HUDEP-2 (cell line): ENCODE measurements around the gene PTBP3.
A peak's percentile ranks its signal among the peaks of the same experiment; 100 is the strongest.
"Not testable (repeated sequence)": the region's sequence is repeated elsewhere in the genome, so short reads cannot be mapped to it uniquely, and the experiment has no call there.

Experiments used
- DNase-seq, 76 experiments: peaks; one replicate each; lab custom pipeline; 2025; ENCODE audit not compliant: unreplicated experiment in 76 of 76; lab: John Stamatoyannopoulos, UW

PTBP3 gene, protein sequence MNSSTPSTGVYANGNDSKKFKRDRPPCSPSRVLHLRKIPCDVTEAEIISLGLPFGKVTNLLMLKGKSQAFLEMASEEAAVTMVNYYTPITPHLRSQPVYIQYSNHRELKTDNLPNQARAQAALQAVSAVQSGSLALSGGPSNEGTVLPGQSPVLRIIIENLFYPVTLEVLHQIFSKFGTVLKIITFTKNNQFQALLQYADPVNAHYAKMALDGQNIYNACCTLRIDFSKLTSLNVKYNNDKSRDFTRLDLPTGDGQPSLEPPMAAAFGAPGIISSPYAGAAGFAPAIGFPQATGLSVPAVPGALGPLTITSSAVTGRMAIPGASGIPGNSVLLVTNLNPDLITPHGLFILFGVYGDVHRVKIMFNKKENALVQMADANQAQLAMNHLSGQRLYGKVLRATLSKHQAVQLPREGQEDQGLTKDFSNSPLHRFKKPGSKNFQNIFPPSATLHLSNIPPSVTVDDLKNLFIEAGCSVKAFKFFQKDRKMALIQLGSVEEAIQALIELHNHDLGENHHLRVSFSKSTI

GRCh38 chr9:112332977-112333638 lies at the start of gene PTBP3:
TSS of gene PTBP3 (minus strand) at chr9:112333619. CDS start at chr9:112297865, 35,754 bp downstream.
- DNase-seq = peak in 73 of 76 experiments; percentile 10 to 93 (median 70)

- DNase-seq = no peak
Measured at GRCh38 chr9:112382501-112383364, 49.3 kb upstream of the PTBP3 start.

DNA sequence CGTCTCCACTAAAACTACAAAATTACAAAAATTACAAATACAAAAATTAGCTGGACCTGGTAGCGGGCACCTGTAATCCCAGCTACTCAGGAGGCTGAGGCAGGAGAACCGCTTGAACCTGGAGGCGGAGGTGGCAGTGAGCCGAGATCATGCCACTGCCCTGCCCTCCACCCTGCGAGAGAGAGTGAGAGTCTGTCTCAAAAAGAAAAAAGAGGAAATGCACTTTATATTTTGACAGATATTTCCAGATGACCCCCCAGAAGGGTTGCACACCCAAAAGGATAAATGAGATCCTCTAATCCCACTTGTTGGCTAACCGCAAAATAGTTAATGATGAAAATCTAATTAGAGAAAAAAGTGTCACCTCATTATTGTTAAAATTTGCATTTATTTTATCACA lies 48.6 kb upstream of the PTBP3 start:
- no peak for DNase-seq

GRCh38 chr9:112380825-112381221 lies 47.4 kb upstream of the PTBP3 start:
- peak in 3 of 76 experiments; percentile 5 to 15 (median 8) for DNase-seq

DNA sequence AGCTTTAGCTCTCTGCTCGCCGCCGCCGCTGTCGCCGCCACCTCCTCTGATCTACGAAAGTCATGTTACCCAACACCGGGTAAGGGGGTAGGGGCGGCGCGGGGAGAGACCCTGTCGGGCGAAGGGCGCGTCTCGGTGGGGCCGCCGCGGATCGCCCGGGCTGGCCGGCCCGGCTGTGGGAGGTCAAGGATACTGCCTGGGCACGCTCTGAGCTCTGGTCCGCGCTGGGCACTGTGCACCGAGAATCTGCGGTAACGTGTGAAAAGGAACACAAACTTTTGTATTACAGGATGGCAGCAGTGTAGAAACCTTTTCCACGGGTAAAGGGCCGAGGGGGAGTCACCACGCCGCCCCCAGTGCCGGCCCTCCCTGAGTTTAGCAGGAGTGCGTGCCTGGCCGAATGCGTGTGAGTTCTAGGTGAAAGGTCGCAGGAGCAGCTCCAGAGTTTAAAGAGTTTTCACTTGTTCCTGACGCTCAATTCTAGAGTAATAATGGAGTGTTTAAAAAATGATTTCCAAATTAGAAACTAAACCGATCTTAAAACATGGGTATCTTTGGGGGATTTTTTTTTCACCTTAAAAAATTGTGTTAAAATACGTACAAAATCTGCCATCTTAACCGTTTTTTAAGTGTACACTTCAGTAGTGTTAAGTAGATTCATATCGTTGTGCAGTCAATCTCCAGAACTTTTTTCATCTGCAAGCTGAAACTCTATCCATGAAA lies 46.8 kb upstream of the PTBP3 start, which contains the start of gene HSDL2:
Gene HSDL2, plus strand, starts transcription at position 7 of the 723 bp plus-strand sequence. Its CDS starts 56 bp downstream, at position 63.
- peak in 23 of 76 experiments; percentile 10 to 72 (median 31) for DNase-seq

DNA sequence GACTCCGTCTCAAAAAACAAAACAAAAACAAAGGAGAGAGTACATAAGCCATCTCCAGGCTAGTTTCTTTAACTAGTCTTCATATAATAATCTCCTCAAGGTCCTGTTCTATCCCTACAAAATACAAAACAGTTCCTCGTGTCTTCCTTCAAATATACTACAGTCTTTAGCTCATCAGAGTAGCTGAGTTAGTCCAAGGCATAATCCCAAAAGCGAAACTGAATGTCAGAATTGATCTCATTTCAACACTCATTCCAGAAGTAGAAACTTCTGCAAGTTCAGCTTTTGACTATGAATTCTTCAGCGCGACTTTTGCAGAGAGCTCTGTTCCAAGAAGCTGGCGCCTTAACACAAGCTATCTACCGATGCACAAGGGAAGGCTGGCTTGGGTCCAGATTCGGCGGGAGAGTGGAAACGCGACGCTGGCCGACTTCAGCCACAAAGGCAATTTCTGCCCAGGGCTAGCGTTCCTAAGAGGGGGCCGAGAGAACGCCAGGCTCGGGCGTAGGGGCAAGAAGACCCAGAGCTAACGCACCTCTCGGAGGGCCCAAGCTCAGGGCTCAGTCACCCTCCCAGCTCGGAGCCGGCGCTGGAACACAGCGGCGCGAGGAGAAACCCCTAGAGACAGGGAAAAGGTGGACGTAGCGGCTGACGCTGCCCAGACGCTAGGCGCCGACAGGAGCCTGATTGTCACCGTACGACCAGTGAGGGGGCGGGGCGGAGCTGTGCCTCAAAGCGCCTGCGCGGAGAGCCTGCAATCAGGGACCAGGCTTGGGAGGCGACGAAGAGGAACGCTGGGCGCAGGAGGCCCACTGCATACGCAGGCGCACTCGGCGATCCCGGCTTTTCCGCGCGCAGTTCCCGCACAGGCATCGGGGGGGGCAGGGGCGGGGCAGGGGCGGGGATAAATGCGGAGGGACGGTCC lies 46.0 kb upstream of the PTBP3 start:
- DNase-seq = peak; percentile 72 to 99 (median 98)

DNA sequence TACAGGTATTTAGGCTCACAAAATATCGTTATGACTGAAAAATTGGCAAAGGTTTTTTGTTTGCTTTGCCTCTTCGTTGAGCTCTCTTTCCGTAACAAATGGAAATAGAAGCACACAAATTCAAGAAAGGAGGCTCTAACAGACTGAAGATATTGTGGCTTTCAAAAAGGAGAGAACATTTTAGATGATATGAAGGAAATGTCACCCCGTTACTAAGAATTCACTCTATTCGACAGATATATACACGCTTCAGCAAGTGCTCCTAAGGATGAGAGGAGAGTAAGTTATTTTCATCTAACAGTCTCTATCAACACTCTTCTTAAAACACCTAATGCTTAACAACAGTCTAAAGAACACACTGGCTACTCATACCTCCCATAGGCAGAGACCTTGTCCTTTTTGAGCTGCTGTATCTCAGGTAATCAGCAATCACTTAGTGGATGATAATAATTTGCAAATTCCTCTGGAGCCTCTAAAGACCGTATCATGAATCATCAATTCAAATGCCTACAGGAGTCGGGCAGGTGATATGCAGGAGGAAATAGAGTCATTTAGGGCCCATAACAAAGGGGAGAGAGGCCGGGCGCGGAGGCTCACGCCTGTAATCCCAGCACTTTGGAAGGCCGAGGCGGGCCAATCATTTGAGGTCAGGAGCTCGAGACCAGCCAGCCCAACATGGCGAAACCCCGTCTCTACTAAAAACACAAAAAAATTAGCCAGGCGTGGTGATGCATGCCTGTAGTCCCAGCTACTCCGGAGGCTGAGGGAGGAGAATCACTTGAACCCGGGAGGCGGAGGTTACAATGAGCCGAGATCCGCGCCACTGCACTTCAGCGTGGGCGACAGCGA lies 45.1 kb upstream of the PTBP3 start:
- DNase-seq = peak in 1 of 76 experiments; percentile 4

- no peak for DNase-seq
Measured at GRCh38 chr9:112377684-112378327, 44.4 kb upstream of the PTBP3 start.

DNA sequence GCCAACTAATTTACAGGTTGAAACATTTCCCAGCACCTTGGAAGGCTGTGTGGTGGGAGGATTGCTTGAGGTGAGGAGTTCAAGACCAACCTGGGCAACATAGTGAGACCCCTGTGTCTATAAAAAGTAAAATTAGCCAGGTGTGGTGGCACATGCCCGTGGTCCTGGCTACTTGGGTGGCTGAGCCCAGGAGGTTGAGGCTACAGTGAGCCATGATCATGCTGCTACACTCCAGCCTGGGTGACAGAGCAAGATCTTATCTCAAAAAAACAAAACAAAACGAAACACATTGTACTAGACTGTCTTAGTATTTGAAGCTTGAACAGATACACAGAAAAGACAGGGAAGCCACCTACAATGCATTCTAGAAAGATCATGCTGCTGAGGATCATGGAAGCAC lies 43.7 kb upstream of the PTBP3 start:
- DNase-seq = peak in 34 of 76 experiments; percentile 0 to 68 (median 16)

DNA sequence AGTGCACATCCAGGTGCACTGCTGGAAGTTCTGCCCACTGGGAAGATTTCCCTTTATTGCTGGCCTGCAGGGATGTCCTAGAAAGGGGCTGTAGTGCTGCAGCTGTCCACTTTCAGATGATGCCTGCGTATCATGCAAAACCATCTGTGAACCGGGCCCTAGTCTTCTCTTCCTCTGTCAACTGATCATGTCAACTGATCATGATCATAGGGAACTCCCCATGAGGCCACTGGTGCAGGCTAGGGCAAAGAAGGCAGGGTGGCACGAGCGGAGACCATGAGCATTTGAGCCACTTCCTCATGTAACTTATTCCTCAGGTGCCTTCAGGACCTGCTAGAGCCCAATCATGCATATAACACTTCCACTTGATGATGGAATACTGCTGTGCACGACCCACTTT lies 41.9 kb upstream of the PTBP3 start:
- DNase-seq = peak in 1 of 76 experiments; percentile 1

DNA sequence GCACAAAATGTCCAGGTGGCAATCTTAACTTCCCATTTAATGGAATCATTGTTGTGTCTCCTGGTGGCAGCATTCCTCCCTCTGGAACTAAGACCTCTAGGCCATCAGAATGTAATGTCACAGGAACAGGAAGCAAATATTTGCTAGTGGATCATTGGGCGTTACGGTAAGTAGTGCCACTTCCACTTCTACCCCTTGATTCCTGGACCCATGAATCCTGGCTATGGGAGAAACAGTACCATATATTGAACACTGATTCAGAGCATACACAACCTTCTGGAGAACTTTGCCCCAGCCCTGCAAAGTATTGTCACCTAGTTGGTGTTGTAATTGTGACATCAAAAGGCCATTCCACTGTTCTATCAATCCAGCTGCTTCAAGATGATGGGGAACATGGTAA lies 40.8 kb upstream of the PTBP3 start:
- DNase-seq = not testable (repeated sequence)

DNA sequence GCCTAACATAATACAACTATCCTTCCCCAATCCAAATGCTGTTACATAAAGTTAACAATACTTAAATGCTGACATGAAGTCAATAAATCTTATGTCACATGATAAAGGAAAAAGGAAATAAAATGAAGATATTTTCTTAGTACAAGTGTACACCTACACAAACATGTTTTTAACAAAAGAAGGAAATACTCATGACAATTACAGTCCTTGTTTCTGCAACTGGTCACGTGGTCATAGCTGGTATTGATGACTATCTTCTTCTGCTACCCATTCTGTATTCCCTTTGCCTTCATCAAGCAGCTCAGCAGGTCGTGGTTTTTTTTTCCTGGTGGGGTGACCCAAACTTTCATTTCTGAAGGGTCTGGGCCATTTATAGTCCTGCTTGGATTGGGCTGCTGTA lies 40.2 kb upstream of the PTBP3 start:
- not testable (repeated sequence) for DNase-seq

DNA sequence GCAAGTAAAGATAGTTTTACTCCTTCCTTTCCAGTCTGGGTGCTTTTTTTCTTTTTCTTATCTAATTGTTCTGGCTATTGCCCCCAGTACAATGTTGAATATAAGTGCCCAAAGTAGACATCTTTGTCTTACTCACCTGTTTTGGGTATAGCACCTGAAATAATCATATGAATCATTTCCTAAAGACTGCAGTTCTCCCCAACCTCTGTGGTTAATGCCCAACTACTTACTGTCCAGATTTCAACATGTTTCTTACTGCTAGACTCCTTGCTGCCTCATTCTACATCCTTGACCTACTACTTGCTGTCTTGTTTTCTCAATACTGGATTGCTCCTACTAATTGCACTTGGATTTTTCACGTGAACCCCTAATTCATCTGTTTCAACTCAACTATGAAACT lies 37.6 kb upstream of the PTBP3 start:
- no peak for DNase-seq

DNA sequence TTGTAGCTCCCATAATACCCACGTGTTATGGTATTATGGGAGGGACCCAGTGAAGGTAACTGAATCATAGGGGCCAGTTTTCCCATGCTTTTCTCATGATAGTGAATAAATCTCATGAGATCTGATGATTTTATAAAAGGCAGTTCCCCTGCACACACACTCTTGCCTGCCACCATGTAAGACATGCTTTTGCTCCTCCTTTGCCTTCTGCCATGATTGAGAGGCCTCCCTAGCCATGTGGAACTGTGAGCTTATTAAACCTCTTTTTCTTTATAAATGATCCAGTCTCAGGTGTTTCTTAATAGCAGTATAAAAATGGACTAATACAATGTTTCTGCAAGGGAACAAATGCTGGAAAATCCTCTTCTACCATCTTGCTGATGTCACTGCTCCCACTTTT lies 36.4 kb upstream of the PTBP3 start:
- no peak for DNase-seq

- no peak for DNase-seq
Measured at GRCh38 chr9:112367465-112367864, 34.0 kb upstream of the PTBP3 start.

- DNase-seq = peak in 2 of 76 experiments; percentile 4 to 7
Measured at GRCh38 chr9:112366591-112366990, 33.2 kb upstream of the PTBP3 start.

- DNase-seq = not testable (repeated sequence)
Measured at GRCh38 chr9:112365257-112365656, 31.8 kb upstream of the PTBP3 start.
